Natural killer cell (primary cell): ENCODE results near the gene DIAPH3. TPM values are rescaled to one million over a fixed set of nuclear protein-coding genes. Genes with fewer than 3 reads are reported as not detected.
"Not testable (repeated sequence)": the region's sequence is repeated elsewhere in the genome, so short reads cannot be mapped to it uniquely, and the experiment has no call there.

Experiments
- ATAC-seq, 3 donors: fragments of 150-1000 bp in 2 of 3; fragments of 200-7000 bp in 1 of 3; cut with Tn5 transposase; 1 replicate in 1 of 3; 2 replicates in 2 of 3; pipeline ENCODE4 v1.10.0; 2021; ENCODE audit warnings: mild to moderate bottlenecking in 2 of 3, moderate library complexity in 2 of 3
- DNase-seq, 2 donors: peaks; one replicate each; pipeline versions ENCODE4 v3.0.0 to v3.0.0-alpha.2; 2013 to 2021; ENCODE audit warnings: mixed read lengths in 1 of 2
- H3K27ac ChIP-seq: one replicate; pipeline ENCODE4 v1.5.1; 2013; ENCODE audit warnings: mild to moderate bottlenecking, low read length
- H3K27me3 ChIP-seq: one replicate; pipeline ENCODE4 v1.6.1; 2013; ENCODE audit warnings: low read length; ENCODE audit not compliant: control insufficient read depth, insufficient read depth
- H3K36me3 ChIP-seq: one replicate; pipeline ENCODE4 v1.6.1; 2013; ENCODE audit warnings: low read length; ENCODE audit not compliant: control insufficient read depth, insufficient read depth
- H3K4me1 ChIP-seq: one replicate; pipeline ENCODE4 v1.6.1; 2013; ENCODE audit warnings: low read length; ENCODE audit not compliant: control insufficient read depth, insufficient read depth
- H3K4me3 ChIP-seq: one replicate; pipeline ENCODE4 v1.5.1; 2013; ENCODE audit warnings: low read length
- H3K9me3 ChIP-seq: one replicate; pipeline ENCODE4 v1.6.1; 2013; ENCODE audit warnings: low read length; ENCODE audit not compliant: control insufficient read depth, insufficient read depth
- H3K27ac Mint-ChIP-seq, 2 donors: one replicate each; pipeline ENCODE4 v1.8.0; 2022; ENCODE audit warnings: mild to moderate bottlenecking in 2 of 2, mixed read lengths in 2 of 2, moderate library complexity in 1 of 2
- H3K27me3 Mint-ChIP-seq, 2 donors: one replicate each; pipeline ENCODE4 v1.8.0; 2022; ENCODE audit warnings: low read depth in 2 of 2, mixed read lengths in 2 of 2
- H3K36me3 Mint-ChIP-seq: one replicate; pipeline ENCODE4 v1.8.0; 2022; ENCODE audit warnings: mixed read lengths
- H3K4me1 Mint-ChIP-seq, 2 donors: one replicate each; pipeline ENCODE4 v1.8.0; 2022; ENCODE audit warnings: mixed read lengths in 2 of 2
- H3K4me3 Mint-ChIP-seq: one replicate; pipeline ENCODE4 v1.8.0; 2022; ENCODE audit warnings: mild to moderate bottlenecking, moderate library complexity, mixed read lengths
- H3K9me3 Mint-ChIP-seq, 2 donors: one replicate each; pipeline ENCODE4 v1.8.0; 2022; ENCODE audit warnings: mixed read lengths in 2 of 2
- WGBS: methylation state at CpG from one replicate; pipeline ENCODE4 v1.1.7; 2013; ENCODE audit warnings: missing lambda C conversion rate; ENCODE audit not compliant: insufficient coverage; 5-methylcytosine and 5-hydroxymethylcytosine counted together
- intact Hi-C: fragments of 100-400 bp; cut with micrococcal nuclease; formaldehyde crosslinking; loops from one replicate; pipeline ENCODE4 v1.14.2; 2022
- total RNA-seq, 4 donors: library from RNA; stranded (reverse); fragments of 120-200 nt in 1 of 4; gene quantifications; one replicate each; pipeline versions ENCODE4 v1.2.3 to v1.2.4, GENCODE V29; 2013 to 2022
- TF ChIP-seq, protein P1 (sequence below): fragments of 200-600 bp; IDR thresholded peaks from one replicate; pipeline ENCODE4 v1.8.0; 2022; ENCODE audit warnings: antibody characterized with exemption

Gene DIAPH3
- total RNA-seq, 3 donors from 2014 or later (not counting 1 experiment from before 2014, with no cell fraction given) = 0.54 to 1.0 (median 0.98) TPM

- Histone ChIP-seq H3K4me1 (no peaks in the 10 kb centered on the region), H3K9me3 (no peaks in the 10 kb centered on the region), H3K4me3 (no peak overlapping the region), H3K27me3 (no peaks in the 10 kb centered on the region), H3K36me3 (no peaks in the 10 kb centered on the region), H3K27ac (no peak overlapping the region)
- 100% methylated on average over 1 of the region's 1 CpG for WGBS
- DNase-seq (no peak), ATAC-seq (no peak)
- TF ChIP-seq, protein P1, sequence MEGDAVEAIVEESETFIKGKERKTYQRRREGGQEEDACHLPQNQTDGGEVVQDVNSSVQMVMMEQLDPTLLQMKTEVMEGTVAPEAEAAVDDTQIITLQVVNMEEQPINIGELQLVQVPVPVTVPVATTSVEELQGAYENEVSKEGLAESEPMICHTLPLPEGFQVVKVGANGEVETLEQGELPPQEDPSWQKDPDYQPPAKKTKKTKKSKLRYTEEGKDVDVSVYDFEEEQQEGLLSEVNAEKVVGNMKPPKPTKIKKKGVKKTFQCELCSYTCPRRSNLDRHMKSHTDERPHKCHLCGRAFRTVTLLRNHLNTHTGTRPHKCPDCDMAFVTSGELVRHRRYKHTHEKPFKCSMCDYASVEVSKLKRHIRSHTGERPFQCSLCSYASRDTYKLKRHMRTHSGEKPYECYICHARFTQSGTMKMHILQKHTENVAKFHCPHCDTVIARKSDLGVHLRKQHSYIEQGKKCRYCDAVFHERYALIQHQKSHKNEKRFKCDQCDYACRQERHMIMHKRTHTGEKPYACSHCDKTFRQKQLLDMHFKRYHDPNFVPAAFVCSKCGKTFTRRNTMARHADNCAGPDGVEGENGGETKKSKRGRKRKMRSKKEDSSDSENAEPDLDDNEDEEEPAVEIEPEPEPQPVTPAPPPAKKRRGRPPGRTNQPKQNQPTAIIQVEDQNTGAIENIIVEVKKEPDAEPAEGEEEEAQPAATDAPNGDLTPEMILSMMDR = no peak
- Mint-ChIP-seq H3K27ac (no peak overlapping the region), H3K4me3 (no peak overlapping the region), H3K4me1 (no peaks in the 10 kb centered on the region), H3K9me3 (peaks cover 0 to 9% of the 10 kb centered on the region in 2 donors), H3K36me3 (no peaks in the 10 kb centered on the region), H3K27me3 (no peaks in the 10 kb centered on the region)
- intact Hi-C loops = no loop called here
These were observed 97.5 kb downstream of the DIAPH3 start for GRCh38 chr13:60066226-60066625.

GRCh38 chr13:60062502-60062901 is 101.2 kb downstream of the DIAPH3 start:
- Mint-ChIP-seq H3K4me1 (no peaks in the 10 kb centered on the region), H3K9me3 (peaks cover 0 to 2% of the 10 kb centered on the region in 2 donors), H3K27me3 (no peaks in the 10 kb centered on the region), H3K27ac (no peak overlapping the region), H3K36me3 (no peaks in the 10 kb centered on the region), H3K4me3 (no peak overlapping the region)
- Histone ChIP-seq H3K4me3 (no peak overlapping the region), H3K27me3 (no peaks in the 10 kb centered on the region), H3K9me3 (no peaks in the 10 kb centered on the region), H3K27ac (no peak overlapping the region), H3K4me1 (no peaks in the 10 kb centered on the region), H3K36me3 (no peaks in the 10 kb centered on the region)
- no peak for ATAC-seq
- WGBS = 90% methylated on average over 1 of the region's 2 CpGs
- TF ChIP-seq, protein P1 = no peak
- intact Hi-C loops = no loop called here
- DNase-seq = no peak

- intact Hi-C loops = no loop called here
- Mint-ChIP-seq H3K4me3 (no peak overlapping the region), H3K36me3 (no peaks in the 10 kb centered on the region), H3K9me3 (peaks cover 0 to 2% of the 10 kb centered on the region in 2 donors), H3K4me1 (no peaks in the 10 kb centered on the region), H3K27ac (no peak overlapping the region), H3K27me3 (no peaks in the 10 kb centered on the region)
- no peak for DNase-seq
- WGBS = 100% methylated on average over 3 of the region's 3 CpGs
- no peaks in the 10 kb centered on the region for H3K4me1 ChIP-seq
- no peak overlapping the region for H3K4me3 ChIP-seq
- TF ChIP-seq, protein P1 = no peak
- no peaks in the 10 kb centered on the region for H3K9me3 ChIP-seq
- no peak for ATAC-seq
- H3K27ac ChIP-seq = no peak overlapping the region
- no peaks in the 10 kb centered on the region for H3K36me3 ChIP-seq
- no peaks in the 10 kb centered on the region for H3K27me3 ChIP-seq
These were observed 102.0 kb downstream of the DIAPH3 start for GRCh38 chr13:60061737-60062136.

- no peak for ATAC-seq
- Histone ChIP-seq H3K9me3 (no peaks in the 10 kb centered on the region), H3K36me3 (no peaks in the 10 kb centered on the region), H3K4me3 (no peak overlapping the region), H3K4me1 (no peaks in the 10 kb centered on the region), H3K27me3 (no peaks in the 10 kb centered on the region), H3K27ac (no peak overlapping the region)
- WGBS = 65% methylated on average over 3 of the region's 3 CpGs
- Mint-ChIP-seq H3K36me3 (no peaks in the 10 kb centered on the region), H3K9me3 (no peaks in the 10 kb centered on the region), H3K4me3 (peak overlapping the region; percentile 18), H3K27me3 (no peaks in the 10 kb centered on the region), H3K4me1 (peaks cover 0 to 8% of the 10 kb centered on the region in 2 donors), H3K27ac (no peak overlapping the region)
- intact Hi-C loops = no loop called here
- no peak for DNase-seq
- TF ChIP-seq, protein P1 = no peak
These were observed 111.9 kb downstream of the DIAPH3 start for GRCh38 chr13:60051754-60052285.

DNA sequence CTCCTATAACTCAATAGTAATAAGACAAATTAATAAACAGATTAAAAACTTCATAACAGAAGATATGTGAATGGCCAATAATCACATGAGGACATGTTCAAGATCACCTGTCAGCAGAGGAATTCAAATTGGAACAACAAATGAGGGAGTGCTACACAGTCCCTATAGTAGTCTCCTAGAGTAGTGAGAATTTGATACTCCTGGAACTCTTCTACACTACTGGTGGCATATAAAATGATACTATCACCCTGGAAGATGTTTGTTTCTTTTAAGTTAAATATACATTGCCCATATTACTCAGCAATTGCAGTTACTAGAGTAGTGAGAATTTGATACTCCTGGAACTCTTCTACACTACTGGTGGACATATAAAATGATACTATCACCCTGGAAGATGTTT is 115.4 kb downstream of the DIAPH3 start:
- not testable (repeated sequence) for ATAC-seq

More for the DNA sequence above, 115.4 kb downstream of the DIAPH3 start:
- H3K27ac Mint-ChIP-seq, H3K36me3 ChIP-seq, H3K4me1 ChIP-seq, H3K9me3 Mint-ChIP-seq, H3K4me3 Mint-ChIP-seq, H3K36me3 Mint-ChIP-seq, H3K27me3 ChIP-seq, H3K4me3 ChIP-seq, intact Hi-C loops, DNase-seq, H3K27me3 Mint-ChIP-seq, H3K9me3 ChIP-seq, H3K4me1 Mint-ChIP-seq, H3K27ac ChIP-seq: not testable (repeated sequence)
